Astrocyte (in vitro differentiated cells and primary cell): Measurements from ENCODE around the gene SQSTM1.

Experiments used
- EZH2 ChIP-seq: IDR thresholded peaks from 2 replicates; pipeline ENCODE4 v1.6.1; 2012; ENCODE audit warnings: mild to moderate bottlenecking, low read length, inconsistent platforms; ENCODE audit not compliant: insufficient read depth
- TF ChIP-seq, protein P1 (sequence below): IDR thresholded peaks from 2 replicates; pipeline ENCODE4 v1.5.1; 2011; ENCODE audit warnings: low read depth, mild to moderate bottlenecking, inconsistent platforms, low read length, moderate library complexity; ENCODE audit not compliant: insufficient read depth

DNA sequence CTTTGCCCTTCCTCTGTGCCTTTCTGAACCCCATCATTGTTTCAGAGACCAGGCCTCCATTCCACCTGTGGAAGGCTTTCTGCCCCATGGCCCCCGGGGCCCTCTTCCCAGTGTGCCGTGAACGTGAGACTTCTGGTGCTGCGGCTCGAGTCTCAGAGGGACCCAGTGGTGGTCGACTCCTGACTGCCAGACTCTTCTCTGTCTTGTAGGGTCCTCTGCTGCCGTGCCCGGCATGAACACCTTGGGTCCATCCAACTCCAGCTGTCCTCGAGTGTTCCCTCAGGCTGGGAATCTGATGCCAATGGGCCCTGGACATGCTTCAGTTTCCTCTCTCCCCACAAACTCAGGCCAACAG lies 47.0 kb upstream of the SQSTM1 start:
- TF ChIP-seq, protein P1, sequence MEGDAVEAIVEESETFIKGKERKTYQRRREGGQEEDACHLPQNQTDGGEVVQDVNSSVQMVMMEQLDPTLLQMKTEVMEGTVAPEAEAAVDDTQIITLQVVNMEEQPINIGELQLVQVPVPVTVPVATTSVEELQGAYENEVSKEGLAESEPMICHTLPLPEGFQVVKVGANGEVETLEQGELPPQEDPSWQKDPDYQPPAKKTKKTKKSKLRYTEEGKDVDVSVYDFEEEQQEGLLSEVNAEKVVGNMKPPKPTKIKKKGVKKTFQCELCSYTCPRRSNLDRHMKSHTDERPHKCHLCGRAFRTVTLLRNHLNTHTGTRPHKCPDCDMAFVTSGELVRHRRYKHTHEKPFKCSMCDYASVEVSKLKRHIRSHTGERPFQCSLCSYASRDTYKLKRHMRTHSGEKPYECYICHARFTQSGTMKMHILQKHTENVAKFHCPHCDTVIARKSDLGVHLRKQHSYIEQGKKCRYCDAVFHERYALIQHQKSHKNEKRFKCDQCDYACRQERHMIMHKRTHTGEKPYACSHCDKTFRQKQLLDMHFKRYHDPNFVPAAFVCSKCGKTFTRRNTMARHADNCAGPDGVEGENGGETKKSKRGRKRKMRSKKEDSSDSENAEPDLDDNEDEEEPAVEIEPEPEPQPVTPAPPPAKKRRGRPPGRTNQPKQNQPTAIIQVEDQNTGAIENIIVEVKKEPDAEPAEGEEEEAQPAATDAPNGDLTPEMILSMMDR: no peak
- no peak for TF ChIP-seq EZH2
